Activated CD8-positive, alpha-beta T cell treated with anti-CD3 and anti-CD28 coated beads for 36 hours (primary cell): ENCODE data around the gene AFAP1L2. TPM values are rescaled to one million over a fixed set of nuclear protein-coding genes. Genes with fewer than 3 reads are reported as not detected.

Experiments used
- ATAC-seq: fragments of 200-7000 bp; cut with Tn5 transposase; one replicate; pipeline ENCODE4 v1.10.0; 2021; ENCODE audit warnings: mild to moderate bottlenecking, moderate library complexity
- CTCF ChIA-PET: fragments of 350-600 bp; sonication (Branson Sonifier 250); formaldehyde crosslinking; loops from one replicate; lab custom pipeline; 2021; ENCODE audit warnings: antibody characterized with exemption; lab: Charles Lee
- POLR2A ChIA-PET: fragments of 350-600 bp; sonication (Branson Sonifier 250); formaldehyde crosslinking; loops from one replicate; lab custom pipeline; 2021; ENCODE audit warnings: antibody characterized with exemption; lab: Charles Lee
- DNase-seq: peaks from one replicate; pipeline ENCODE4 v3.0.0-alpha.2; 2020
- H3K27ac Mint-ChIP-seq: one replicate; pipeline ENCODE4 v1.8.0; 2021; ENCODE audit warnings: mild to moderate bottlenecking, mixed read lengths
- H3K27me3 Mint-ChIP-seq: one replicate; pipeline ENCODE4 v1.8.0; 2021; ENCODE audit warnings: mixed read lengths
- H3K36me3 Mint-ChIP-seq: one replicate; pipeline ENCODE4 v1.8.0; 2021; ENCODE audit warnings: low read depth, mixed read lengths
- H3K4me1 Mint-ChIP-seq: one replicate; pipeline ENCODE4 v1.8.0; 2021; ENCODE audit warnings: low read depth, mixed read lengths
- H3K4me3 Mint-ChIP-seq: one replicate; pipeline ENCODE4 v1.8.0; 2021; ENCODE audit warnings: mild to moderate bottlenecking, moderate library complexity, mixed read lengths
- H3K9me3 Mint-ChIP-seq: one replicate; pipeline ENCODE4 v1.8.0; 2021; ENCODE audit warnings: mixed read lengths
- intact Hi-C: fragments of 100-400 bp; cut with micrococcal nuclease; formaldehyde crosslinking; loops from one replicate; pipeline ENCODE4 v1.10.0; 2022
- total RNA-seq, 2 experiments: library from RNA; stranded (reverse); gene quantifications; one replicate each; pipeline ENCODE4 v1.2.3, GENCODE V29; 2021
- TF ChIP-seq, protein P1 (sequence below): fragments of 200-600 bp; IDR thresholded peaks from one replicate; pipeline ENCODE4 v1.8.0; 2022; ENCODE audit warnings: antibody characterized with exemption, mild to moderate bottlenecking

Gene AFAP1L2
- total RNA-seq, 2 experiments from 2014 or later, result 4.9 to 6.3 TPM

GRCh38 chr10:114432566-114433093, 28.3 kb upstream of the AFAP1L2 start:
- no peak overlapping the region for H3K4me3 Mint-ChIP-seq
- CTCF ChIA-PET, result interaction anchor here (1.4 to 2.3 kb wide), 2 partner anchors 129 to 272 kb away, joined by 3 to 8 read pairs; no protein-coding TSS in a partner anchor
- TF ChIP-seq, protein P1, sequence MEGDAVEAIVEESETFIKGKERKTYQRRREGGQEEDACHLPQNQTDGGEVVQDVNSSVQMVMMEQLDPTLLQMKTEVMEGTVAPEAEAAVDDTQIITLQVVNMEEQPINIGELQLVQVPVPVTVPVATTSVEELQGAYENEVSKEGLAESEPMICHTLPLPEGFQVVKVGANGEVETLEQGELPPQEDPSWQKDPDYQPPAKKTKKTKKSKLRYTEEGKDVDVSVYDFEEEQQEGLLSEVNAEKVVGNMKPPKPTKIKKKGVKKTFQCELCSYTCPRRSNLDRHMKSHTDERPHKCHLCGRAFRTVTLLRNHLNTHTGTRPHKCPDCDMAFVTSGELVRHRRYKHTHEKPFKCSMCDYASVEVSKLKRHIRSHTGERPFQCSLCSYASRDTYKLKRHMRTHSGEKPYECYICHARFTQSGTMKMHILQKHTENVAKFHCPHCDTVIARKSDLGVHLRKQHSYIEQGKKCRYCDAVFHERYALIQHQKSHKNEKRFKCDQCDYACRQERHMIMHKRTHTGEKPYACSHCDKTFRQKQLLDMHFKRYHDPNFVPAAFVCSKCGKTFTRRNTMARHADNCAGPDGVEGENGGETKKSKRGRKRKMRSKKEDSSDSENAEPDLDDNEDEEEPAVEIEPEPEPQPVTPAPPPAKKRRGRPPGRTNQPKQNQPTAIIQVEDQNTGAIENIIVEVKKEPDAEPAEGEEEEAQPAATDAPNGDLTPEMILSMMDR, result no peak

DNA sequence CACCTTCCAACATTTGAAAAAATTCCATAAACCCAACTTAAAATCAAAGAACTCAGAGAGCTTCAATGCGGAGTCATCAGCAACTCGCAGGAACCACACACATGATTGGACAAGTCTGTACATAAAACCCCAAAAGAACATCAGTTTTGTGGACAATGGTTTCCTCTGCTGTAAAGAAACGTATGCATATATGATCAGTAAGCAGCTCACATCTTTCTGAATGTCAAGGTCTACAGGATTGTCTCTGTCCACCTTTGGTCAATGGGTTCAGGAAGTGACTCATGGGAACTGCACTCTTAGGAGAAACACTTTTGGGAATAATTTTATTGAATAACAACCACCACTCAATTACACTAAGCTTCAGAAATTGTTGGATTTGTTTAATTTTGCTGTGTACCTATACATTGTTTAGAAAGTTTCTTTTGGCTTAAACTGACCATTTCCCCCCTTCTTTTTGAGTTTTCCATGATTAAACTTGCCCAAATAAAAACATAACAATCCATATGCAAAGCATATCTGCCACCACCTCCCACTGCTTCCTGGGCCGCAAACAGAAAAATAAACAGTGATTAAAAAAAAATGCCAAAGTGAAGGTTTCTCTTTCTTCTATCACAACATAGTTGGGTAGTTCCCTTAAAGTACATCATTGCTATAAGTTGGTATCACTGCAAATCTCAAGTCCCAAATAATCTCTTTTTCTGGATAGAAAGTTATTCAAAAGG, 27.3 kb upstream of the AFAP1L2 start:
- peaks cover 33% of the 10 kb centered on the region for H3K36me3 Mint-ChIP-seq
- ATAC-seq, result no peak
- ChIA-PET POLR2A (no interaction called here), CTCF (interaction anchor here (1.4 to 2.3 kb wide), 3 partner anchors 10 to 128 kb away, joined by 3 to 8 read pairs (median 4); no protein-coding TSS in a partner anchor)
- H3K27ac Mint-ChIP-seq, result peak overlapping the region; percentile 57
- no peak for DNase-seq
- no peaks in the 10 kb centered on the region for H3K9me3 Mint-ChIP-seq
- intact Hi-C loops, result no loop called here
- TF ChIP-seq, protein P1, result no peak
- H3K4me1 Mint-ChIP-seq, result peaks cover 7% of the 10 kb centered on the region
- no peak overlapping the region for H3K4me3 Mint-ChIP-seq
- no peaks in the 10 kb centered on the region for H3K27me3 Mint-ChIP-seq

More at GRCh38 chr10:114432566-114433093, 28.3 kb upstream of the AFAP1L2 start:
- peaks cover 33% of the 10 kb centered on the region for H3K36me3 Mint-ChIP-seq
- ATAC-seq (no peak), DNase-seq (no peak)
- H3K9me3 Mint-ChIP-seq, result no peaks in the 10 kb centered on the region
- H3K27me3 Mint-ChIP-seq, result no peaks in the 10 kb centered on the region
- POLR2A ChIA-PET, result interaction anchor here (0.7 kb wide), 1 partner anchor 216 kb away, joined by 3 read pairs; no protein-coding TSS in a partner anchor
- H3K4me1 Mint-ChIP-seq, result peaks cover 7% of the 10 kb centered on the region
- intact Hi-C loops, result no loop called here
- peak overlapping the region; percentile 67 for H3K27ac Mint-ChIP-seq

- POLR2A ChIA-PET, result no interaction called here
These were observed 26.5 kb upstream of the AFAP1L2 start for GRCh38 chr10:114430688-114431413.

DNA sequence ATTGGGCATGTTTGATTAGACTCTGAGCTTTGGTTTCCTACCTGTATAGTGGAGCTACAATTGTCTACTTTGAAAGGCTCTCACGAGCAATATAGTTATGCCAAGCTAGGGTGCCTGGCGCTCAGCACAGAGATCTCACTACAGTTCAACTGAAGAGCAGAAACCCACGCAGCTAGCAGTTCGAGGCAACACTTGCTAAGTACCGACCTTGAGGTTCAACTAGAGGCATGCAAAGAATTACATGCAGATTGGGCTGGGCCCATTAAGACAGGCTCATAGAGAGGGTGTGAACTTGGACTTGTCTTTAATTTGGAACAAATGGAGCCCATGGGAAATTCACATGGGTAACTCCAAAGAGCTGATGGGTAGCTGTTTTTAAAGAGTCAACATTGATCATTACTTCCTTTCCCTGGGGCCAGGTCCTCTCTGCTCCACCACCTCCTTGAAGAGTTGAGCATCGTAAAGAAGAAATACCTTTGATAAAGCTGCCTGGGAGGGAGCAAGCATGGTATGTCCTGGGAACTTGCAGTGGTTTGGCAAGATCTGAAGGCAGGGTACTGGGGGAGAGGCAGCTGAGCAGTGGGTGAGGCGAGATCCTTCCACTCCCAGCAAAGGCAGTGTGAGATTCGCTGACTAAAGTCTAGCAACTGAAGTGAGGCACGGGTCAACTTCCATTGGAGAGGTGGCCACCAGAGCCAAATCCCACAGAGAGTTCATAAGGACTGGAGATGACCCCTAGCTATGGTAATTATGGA, 25.5 kb upstream of the AFAP1L2 start:
- no peaks in the 10 kb centered on the region for H3K27me3 Mint-ChIP-seq
- ChIA-PET CTCF (interaction anchor here (0.6 to 2.4 kb wide), 6 partner anchors 8 to 208 kb away, joined by 3 to 9 read pairs (median 4); no protein-coding TSS in a partner anchor), POLR2A (no interaction called here)
- ATAC-seq, result peak; percentile 26
- TF ChIP-seq, protein P1, result no peak
- H3K4me3 Mint-ChIP-seq, result no peak overlapping the region
- intact Hi-C loops, result loop anchor here (5.0 kb wide), 1 partner anchor 127 kb away; no protein-coding TSS in a partner anchor
- peaks cover 24% of the 10 kb centered on the region for H3K36me3 Mint-ChIP-seq
- H3K27ac Mint-ChIP-seq, result peak overlapping the region; percentile 16
- no peaks in the 10 kb centered on the region for H3K9me3 Mint-ChIP-seq
- peaks cover 7% of the 10 kb centered on the region for H3K4me1 Mint-ChIP-seq
- DNase-seq, result no peak

More at GRCh38 chr10:114430688-114431413, 26.5 kb upstream of the AFAP1L2 start:
- Mint-ChIP-seq H3K4me3 (no peak overlapping the region), H3K36me3 (peaks cover 26% of the 10 kb centered on the region), H3K27me3 (no peaks in the 10 kb centered on the region), H3K4me1 (peaks cover 7% of the 10 kb centered on the region), H3K27ac (peak overlapping the region; percentile 48), H3K9me3 (no peaks in the 10 kb centered on the region)
- TF ChIP-seq, protein P1, result no peak
- intact Hi-C loops, result no loop called here
- CTCF ChIA-PET, result interaction anchor here (1.4 to 2.4 kb wide), 5 partner anchors 11 to 127 kb away, joined by 3 to 9 read pairs (median 5); no protein-coding TSS in a partner anchor
- no peak for DNase-seq
- no peak for ATAC-seq
